H1 (cell line): Measurements from ENCODE around the gene SNTG2. TPM values are rescaled to one million over a fixed set of nuclear protein-coding genes. Genes with fewer than 3 reads are reported as not detected.

Experiments
- CTCF ChIA-PET: fragments of 300-600 bp; sonication (Branson Sonifier 250); formaldehyde crosslinking; loops from one replicate; lab custom pipeline; 2021; ENCODE audit not compliant: partially characterized antibody; lab: Charles Lee
- POLR2A ChIA-PET: fragments of 300-600 bp; sonication (Branson Sonifier 250); formaldehyde crosslinking; loops from one replicate; lab custom pipeline; 2021; ENCODE audit warnings: inconsistent platforms; ENCODE audit not compliant: partially characterized antibody; lab: Charles Lee
- DNase-seq, 2 experiments: peaks; one replicate each; pipeline versions ENCODE4 v3.0.0 to v3.0.0-alpha.2; 2010 to 2022; ENCODE audit warnings: low spot score in 2 of 2, low read depth in 1 of 2, mixed read lengths in 1 of 2
- FAIRE-seq: peaks from 2 replicates; lab custom pipeline; 2011; peaks lifted over from hg19 to GRCh38; lab: Jason Lieb, UNC
- H2AFZ ChIP-seq: 2 replicates; pipeline ENCODE4 v1.8.1; 2012; ENCODE audit warnings: low read length, inconsistent platforms
- H2AK5ac ChIP-seq: 2 replicates; pipeline ENCODE4 v1.6.1; 2013; ENCODE audit warnings: low read depth, low read length
- H2BK120ac ChIP-seq: replicated peaks from 2 replicates; pipeline ENCODE3; 2013; ENCODE audit warnings: low read depth, low read length, inconsistent platforms
- H2BK12ac ChIP-seq: 2 replicates; pipeline ENCODE4 v1.6.1; 2013; ENCODE audit warnings: low read depth, low read length
- H2BK15ac ChIP-seq: 2 replicates; pipeline ENCODE4 v1.6.1; 2013; ENCODE audit warnings: low read length
- H2BK20ac ChIP-seq: 2 replicates; pipeline ENCODE4 v1.6.1; 2013; ENCODE audit warnings: low read length
- H2BK5ac ChIP-seq: 2 replicates; pipeline ENCODE4 v1.6.1; 2013; ENCODE audit warnings: low read depth, low read length
- H3K14ac ChIP-seq: 2 replicates; pipeline ENCODE4 v1.6.1; 2013; ENCODE audit warnings: inconsistent platforms; ENCODE audit not compliant: insufficient read length
- H3K18ac ChIP-seq: 2 replicates; pipeline ENCODE4 v1.6.1; 2013; ENCODE audit warnings: low read length; ENCODE audit errors: extremely low read depth
- H3K23ac ChIP-seq: 2 replicates; pipeline ENCODE4 v1.6.1; 2013; ENCODE audit warnings: inconsistent platforms; ENCODE audit not compliant: insufficient read length
- H3K23me2 ChIP-seq: 2 replicates; pipeline ENCODE4 v1.6.1; 2013; ENCODE audit warnings: low read depth, low read length
- H3K27ac ChIP-seq: 2 replicates; pipeline ENCODE4 v1.6.1; 2011; ENCODE audit warnings: low read depth, low read length, inconsistent platforms
- H3K27me3 ChIP-seq, 4 experiments: replicated peaks in 1 of 4; 1 replicate in 1 of 4; 2 replicates in 3 of 4; pipeline versions ENCODE4 v1.6.1 to v1.8.1; 2011 to 2013; ENCODE audit warnings: low read length in 3 of 4, mild to moderate bottlenecking in 3 of 4, inconsistent platforms in 2 of 4, mixed read lengths in 2 of 4, moderate library complexity in 1 of 4; ENCODE audit not compliant: control insufficient read depth in 3 of 4, insufficient read depth in 3 of 4; ENCODE audit errors: extremely low read depth in 1 of 4
- H3K36me3 ChIP-seq, 4 experiments: 2 replicates each; pipeline versions ENCODE4 v1.6.1 to v1.8.1; 2011 to 2013; ENCODE audit warnings: mild to moderate bottlenecking in 4 of 4, low read length in 3 of 4, moderate library complexity in 2 of 4, control low read depth in 1 of 4, inconsistent platforms in 1 of 4; ENCODE audit not compliant: insufficient read depth in 4 of 4, control insufficient read depth in 2 of 4
- H3K4ac ChIP-seq: replicated peaks from 2 replicates; pipeline ENCODE3; 2013; ENCODE audit warnings: low read length, low read depth, mixed read lengths, inconsistent platforms; ENCODE audit not compliant: insufficient read length
- H3K4me1 ChIP-seq, 4 experiments: replicated peaks in 1 of 4; 1 replicate in 1 of 4; 2 replicates in 3 of 4; pipeline versions ENCODE4 v1.6.1 to v1.8.1; 2011 to 2013; ENCODE audit warnings: low read length in 3 of 4, inconsistent platforms in 2 of 4, mixed read lengths in 1 of 4; ENCODE audit not compliant: insufficient read depth in 4 of 4, control insufficient read depth in 3 of 4
- H3K4me2 ChIP-seq, 2 experiments: 2 replicates each; pipeline versions ENCODE4 v1.6.1 to v1.8.1; 2011 to 2013; ENCODE audit warnings: low read depth in 2 of 2, low read length in 2 of 2, control low read depth in 1 of 2, inconsistent platforms in 1 of 2, mild to moderate bottlenecking in 1 of 2; ENCODE audit not compliant: insufficient read depth in 1 of 2
- H3K4me3 ChIP-seq, 4 experiments: fragments of 200-600, 300-600 bp in 1 of 4; sonication (generic), shearing (Covaris generic), sonication (Bioruptor Twin) in 1 of 4; 2 replicates each; pipeline versions ENCODE4 v1.5.1 to v1.8.1; 2011 to 2016; ENCODE audit warnings: low read length in 4 of 4, low read depth in 3 of 4, control low read depth in 2 of 4, inconsistent platforms in 2 of 4, mild to moderate bottlenecking in 2 of 4, mixed read lengths in 1 of 4, moderate library complexity in 1 of 4; ENCODE audit not compliant: insufficient read depth in 2 of 4; ENCODE audit errors: extremely low read depth in 1 of 4
- H3K56ac ChIP-seq: replicated peaks from 2 replicates; pipeline ENCODE3; 2013; ENCODE audit warnings: low read depth, mild to moderate bottlenecking, mixed read lengths, low read length, inconsistent platforms; ENCODE audit not compliant: insufficient read length
- H3K79me1 ChIP-seq: 2 replicates; pipeline ENCODE4 v1.6.1; 2013; ENCODE audit warnings: low read depth, low read length, control low read depth
- H3K79me2 ChIP-seq, 2 experiments: 2 replicates each; pipeline versions ENCODE4 v1.6.1 to v1.8.1; 2012 to 2013; ENCODE audit warnings: low read length in 2 of 2, mild to moderate bottlenecking in 2 of 2, inconsistent platforms in 1 of 2; ENCODE audit not compliant: insufficient read depth in 2 of 2, control insufficient read depth in 1 of 2
- H3K9ac ChIP-seq, 4 experiments: replicated peaks in 1 of 4; 1 replicate in 1 of 4; 2 replicates in 3 of 4; pipeline versions ENCODE4 v1.6.1 to v1.8.1; 2011 to 2013; ENCODE audit warnings: low read depth in 3 of 4, low read length in 3 of 4, control low read depth in 2 of 4, mild to moderate bottlenecking in 2 of 4, moderate library complexity in 2 of 4, inconsistent platforms in 1 of 4; ENCODE audit errors: extremely low read depth in 1 of 4
- H3K9me3 ChIP-seq, 2 experiments: 2 replicates each; pipeline versions ENCODE4 v1.6.1 to v1.8.1; 2012 to 2013; ENCODE audit warnings: mild to moderate bottlenecking in 2 of 2, moderate library complexity in 2 of 2, control low read depth in 1 of 2, inconsistent platforms in 1 of 2, low read depth in 1 of 2, low read length in 1 of 2, mixed read lengths in 1 of 2; ENCODE audit not compliant: insufficient read depth in 2 of 2
- H4K20me1 ChIP-seq, 2 experiments: replicated peaks in 1 of 2; 2 replicates each; pipeline versions ENCODE3 to v1.8.1; 2011 to 2013; ENCODE audit warnings: inconsistent platforms in 2 of 2, low read length in 2 of 2, mild to moderate bottlenecking in 1 of 2; ENCODE audit not compliant: insufficient read depth in 2 of 2, control insufficient read depth in 1 of 2
- H4K5ac ChIP-seq: 2 replicates; pipeline ENCODE4 v1.6.1; 2013; ENCODE audit warnings: low read length, low read depth, mixed read lengths, inconsistent platforms; ENCODE audit not compliant: insufficient read length
- H4K8ac ChIP-seq: 2 replicates; pipeline ENCODE4 v1.8.0; 2013; ENCODE audit warnings: mild to moderate bottlenecking, moderate library complexity, low read length, inconsistent platforms; ENCODE audit not compliant: insufficient read depth; ENCODE audit errors: extremely low read depth
- H4K91ac ChIP-seq: replicated peaks from 2 replicates; pipeline ENCODE3; 2013; ENCODE audit warnings: low read length, mixed read lengths, inconsistent platforms; ENCODE audit not compliant: insufficient read length
- BCL11A ChIP-seq, 2 experiments: IDR thresholded peaks; one replicate each; pipeline ENCODE4 v1.6.1; 2011; ENCODE audit warnings: low read depth in 2 of 2, low read length in 2 of 2, mild to moderate bottlenecking in 2 of 2
- CHD1 ChIP-seq: IDR thresholded peaks from 2 replicates; pipeline ENCODE4 v1.6.1; 2012; ENCODE audit warnings: low read depth, low read length, improper control_type of control experiment
- CHD2 ChIP-seq: IDR thresholded peaks from 2 replicates; pipeline ENCODE4 v1.6.1; 2012; ENCODE audit warnings: low read length, improper control_type of control experiment
- CREB1 ChIP-seq: IDR thresholded peaks from 2 replicates; pipeline ENCODE4 v1.6.1; 2012; ENCODE audit warnings: inconsistent platforms
- NANOG ChIP-seq: IDR thresholded peaks from 2 replicates; pipeline ENCODE4 v1.6.1; 2011; ENCODE audit warnings: low read length, low read depth, mild to moderate bottlenecking, inconsistent platforms; ENCODE audit not compliant: insufficient read depth, poor library complexity, severe bottlenecking
- PHF8 ChIP-seq: fragments of 200-600 bp; sonication (generic); conservative IDR thresholded peaks from 2 replicates; pipeline ENCODE4 v1.7.1; 2012; ENCODE audit warnings: low read depth, mild to moderate bottlenecking, inconsistent platforms, low read length, moderate library complexity
- RAD21 ChIP-seq, 2 experiments: IDR thresholded peaks in 1 of 2; conservative IDR thresholded peaks in 1 of 2; 2 replicates each; pipeline ENCODE4 v1.6.1; 2011; ENCODE audit warnings: low read depth in 2 of 2, low read length in 2 of 2, improper control_type of control experiment in 1 of 2, inconsistent platforms in 1 of 2, mild to moderate bottlenecking in 1 of 2, moderate library complexity in 1 of 2
- RXRA ChIP-seq: IDR thresholded peaks from 2 replicates; pipeline ENCODE4 v1.6.1; 2011; ENCODE audit warnings: low read depth, mild to moderate bottlenecking, low read length, moderate library complexity; ENCODE audit not compliant: insufficient read depth
- SIN3A ChIP-seq, 2 experiments: IDR thresholded peaks in 1 of 2; conservative IDR thresholded peaks in 1 of 2; 2 replicates each; pipeline ENCODE4 v1.6.1; 2011 to 2012; ENCODE audit warnings: low read length in 2 of 2, improper control_type of control experiment in 1 of 2, low read depth in 1 of 2, mild to moderate bottlenecking in 1 of 2
- USF2 ChIP-seq: IDR thresholded peaks from 2 replicates; pipeline ENCODE4 v1.6.1; 2011; ENCODE audit warnings: low read length, improper control_type of control experiment
- YY1 ChIP-seq: IDR thresholded peaks from 2 replicates; pipeline ENCODE4 v1.6.1; 2011; ENCODE audit warnings: low read depth, mild to moderate bottlenecking, low read length
- WGBS, 2 experiments: shearing (Covaris generic) in 1 of 2; methylation state at CpG; one replicate each; pipeline versions ENCODE4 v1.1.6 to v1.1.7; 2013 to 2015; ENCODE audit warnings: low lambda C conversion rate in 2 of 2, mixed read lengths in 2 of 2, inconsistent platforms in 1 of 2, low coverage in 1 of 2, missing lambda C conversion rate in 1 of 2; ENCODE audit not compliant: insufficient replicate concordance in 2 of 2, insufficient coverage in 1 of 2, insufficient read length in 1 of 2; ENCODE audit errors: extremely low coverage in 1 of 2, missing lambda C conversion rate in 1 of 2; 5-methylcytosine and 5-hydroxymethylcytosine counted together
- polyA plus RNA-seq, 7 experiments: library from polyadenylated mRNA; depleted of rRNA in 3 of 7; stranded (reverse) in 5 of 7; unstranded in 2 of 7; fragments of >200 nt in 5 of 7; fragments of 200-250 nt in 2 of 7; gene quantifications; 1 replicate in 5 of 7; 2 replicates in 1 of 7; 4 replicates in 1 of 7; pipeline versions ENCODE4 v1.2.1 to v1.2.3, GENCODE V29; 2011 to 2013; ENCODE audit warnings: missing spikeins in 2 of 7, mixed read lengths in 2 of 7
- total RNA-seq: library from RNA; stranded (reverse); fragmentation: NEBNext Ultra II Directional; extraction: Animal tissue kit (Norgen Biotek cat#: 25700); gene quantifications from 2 replicates; pipeline ENCODE4 v1.2.1, GENCODE V29; 2021

Gene SNTG2
- total and polyA plus RNA-seq, 2 of the 8 experiments (the other 6 are each of a cell fraction or from before 2014, with no cell fraction given): 6.6 to 18.1 TPM

DNA sequence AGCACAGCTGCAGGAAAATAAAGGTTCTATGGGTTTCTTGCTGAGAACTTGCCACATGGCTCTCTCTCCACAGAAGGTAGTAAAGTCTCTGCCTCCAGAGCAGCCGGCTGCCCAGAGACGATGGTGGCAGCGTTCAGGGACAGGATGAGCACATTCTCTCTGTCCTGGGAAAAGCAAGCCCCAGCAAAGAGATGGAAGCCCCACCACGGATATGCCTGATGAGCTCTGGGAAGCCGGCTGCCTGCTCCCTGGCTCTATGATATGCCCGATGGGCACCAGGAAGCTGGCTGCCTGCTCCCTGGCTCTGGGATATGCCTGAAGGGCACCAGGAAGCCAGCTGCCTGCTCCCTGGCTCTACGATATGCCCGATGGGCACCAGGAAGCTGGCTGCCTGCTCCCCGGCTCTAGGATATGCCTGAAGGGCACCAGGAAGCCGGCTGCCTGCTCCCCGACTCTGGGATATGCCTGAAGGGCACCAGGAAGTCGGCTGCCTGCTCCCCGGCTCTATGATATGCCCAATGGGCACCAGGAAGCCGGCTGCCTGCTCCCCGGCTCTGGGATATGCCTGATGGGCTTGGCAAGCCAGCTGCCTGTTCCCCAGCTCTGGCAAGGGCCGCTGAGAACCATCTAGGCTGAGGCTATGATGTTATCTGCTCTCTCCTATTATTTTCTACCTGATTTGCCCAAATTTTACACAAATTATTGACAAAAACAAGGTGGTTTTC, 21.5 kb upstream of the SNTG2 start:
- Histone ChIP-seq H3K4me1 (peaks cover 11 to 24% (median 20%) of the 10 kb centered on the region in 4 experiments; a peak in 6 of 7 replicates), H3K56ac (no peak overlapping the region), H2BK12ac (peak overlapping the region; percentile 60; the same call in 1 of the 2 replicates), H4K91ac (no peak overlapping the region), H3K9me3 (peaks cover 10 to 11% of the 10 kb centered on the region in 2 experiments; a peak in 2 of 4 replicates), H3K4ac (no peak overlapping the region), H4K20me1 (no peaks in the 10 kb centered on the region), H3K23me2 (no peaks in the 10 kb centered on the region), H3K4me2 (no peak overlapping the region), H2AFZ (no peak overlapping the region), H3K14ac (no peak overlapping the region), H3K27me3 (peaks cover 0 to 2% (median under 1%) of the 10 kb centered on the region in 4 experiments; a peak in 2 of 7 replicates), H2AK5ac (no peak overlapping the region), H3K23ac (no peak overlapping the region), H4K8ac (no peak overlapping the region; the same call in 1 of the 2 replicates), H3K9ac (no peak overlapping the region), H2BK15ac (no peak overlapping the region), H3K27ac (no peak overlapping the region), H2BK20ac (no peak overlapping the region), H3K79me1 (no peaks in the 10 kb centered on the region), H3K18ac (peak overlapping the region; percentile 60), H3K79me2 (no peaks in the 10 kb centered on the region), H2BK5ac (no peak overlapping the region), H4K5ac (no peak overlapping the region), H3K4me3 (no peak overlapping the region), H3K36me3 (no peaks in the 10 kb centered on the region), H2BK120ac (no peak overlapping the region)
- FAIRE-seq: no peak
- ChIA-PET POLR2A (no interaction called here), CTCF (interaction anchor here (1.1 kb wide), 1 partner anchor 73 kb away, joined by 3 read pairs; no protein-coding TSS in a partner anchor)
- WGBS, 2 experiments: 91% methylated on average over 12 of the region's 16 CpGs; no CpG with 5 or more reads in 1 of the 2 experiments
- peak in 1 of 2 experiments; percentile 42 for DNase-seq
- TF ChIP-seq YY1 (no peak), RXRA (no peak), USF2 (no peak), CHD2 (no peak), CREB1 (no peak), SIN3A (conservative IDR thresholded peaks at IDR 0.05 in 1 of 2, IDR thresholded peaks at IDR 0.05 in 1 of 2; ENCODE audit: low read depth in 1 of 2, low read length in 2 of 2) (no peak), RAD21 (IDR thresholded peaks at IDR 0.05 in 1 of 2, conservative IDR thresholded peaks at IDR 0.05 in 1 of 2; ENCODE audit: low read depth in 2 of 2, low read length in 2 of 2) (no peak), BCL11A (IDR thresholded peaks at IDR 0.05; ENCODE audit: low read depth in 2 of 2, low read length in 2 of 2) (no peak), CHD1 (no peak), PHF8 (no peak), NANOG (no peak)
